Cardiac fibroblast (primary cell): ENCODE measurements around the gene TNS3.
A peak's percentile ranks its signal among the peaks of the same experiment; 100 is the strongest.

Experiments
- DNase-seq, 2 donors: peaks; one replicate each; pipeline versions ENCODE4 v3.0.0 to v3.0.0-alpha.2; 2010; ENCODE audit warnings: low read depth in 2 of 2
- H3K4me3 ChIP-seq, 2 donors: replicated peaks in 1 of 2; 1 replicate in 1 of 2; 2 replicates in 1 of 2; pipeline ENCODE4 v1.5.1; 2011; ENCODE audit warnings: low read depth in 2 of 2, low read length in 2 of 2, mild to moderate bottlenecking in 2 of 2, moderate library complexity in 1 of 2
- CTCF ChIP-seq: IDR thresholded peaks from one replicate; pipeline ENCODE4 v1.5.1; 2011; ENCODE audit warnings: low read depth, mild to moderate bottlenecking, low read length, inconsistent platforms

Gene TNS3

GRCh38 chr7:47247132-47247531, 334.8 kb downstream of the TNS3 start:
- no peak overlapping the region for H3K4me3 ChIP-seq
- no peak for DNase-seq
- TF ChIP-seq CTCF: no peak

- H3K4me3 ChIP-seq: no peak overlapping the region
- no peak for TF ChIP-seq CTCF
- DNase-seq: no peak
These were observed 337.2 kb downstream of the TNS3 start for GRCh38 chr7:47244692-47245091.

GRCh38 chr7:47241112-47242065, 340.5 kb downstream of the TNS3 start:
- DNase-seq: peak in 1 of 2 donors; percentile 33
- no peak for TF ChIP-seq CTCF

GRCh38 chr7:47239931-47240421, 341.9 kb downstream of the TNS3 start:
- no peak for DNase-seq
- H3K4me3 ChIP-seq: no peak overlapping the region
- TF ChIP-seq CTCF: no peak

More at GRCh38 chr7:47241112-47242065, 340.5 kb downstream of the TNS3 start:
- no peak overlapping the region for H3K4me3 ChIP-seq

GRCh38 chr7:47239034-47239433, 342.9 kb downstream of the TNS3 start:
- no peak overlapping the region for H3K4me3 ChIP-seq
- no peak for TF ChIP-seq CTCF
- DNase-seq: no peak

- TF ChIP-seq CTCF: no peak
- no peak overlapping the region for H3K4me3 ChIP-seq
- no peak for DNase-seq
These were observed 345.3 kb downstream of the TNS3 start for GRCh38 chr7:47236480-47237129.
